Panc1 (cell line): ENCODE measurements around the gene TCTN1. TPM values are rescaled to one million over a fixed set of nuclear protein-coding genes. Genes with fewer than 3 reads are reported as not detected.
A peak's percentile ranks its signal among the peaks of the same experiment; 100 is the strongest.

ENCODE experiments used
- ATAC-seq: fragments of 200-7000 bp; cut with Tn5 transposase; 2 replicates; pipeline ENCODE4 v1.9.1; 2020; ENCODE audit warnings: mild to moderate bottlenecking, moderate library complexity
- BruUV-seq: library from RNA; stranded (reverse); fragments of 400-500 nt; replicated peaks from 2 replicates; lab custom pipeline; 2021; lab: Mats Ljungman, UMichigan
- CTCF ChIA-PET: fragments of 300-600 bp; sonication (Branson Sonifier 250); formaldehyde crosslinking; loops from one replicate; lab custom pipeline; 2022; ENCODE audit warnings: antibody characterized with exemption; lab: Charles Lee
- POLR2A ChIA-PET: fragments of 300-600 bp; sonication (Branson Sonifier 250); formaldehyde crosslinking; loops from one replicate; lab custom pipeline; 2022; ENCODE audit warnings: antibody characterized with exemption; lab: Charles Lee
- DNase-seq: peaks from one replicate; pipeline ENCODE4 v3.0.0-alpha.2; 2010; ENCODE audit warnings: low read depth, low spot score
- H3K27ac ChIP-seq: 2 replicates; pipeline ENCODE4 v1.5.1; 2011; ENCODE audit warnings: mild to moderate bottlenecking, low read length, inconsistent platforms
- H3K27me3 ChIP-seq: fragments of 200-500 bp; sonication (Bioruptor generic); 2 replicates; pipeline ENCODE4 v1.6.0; 2014; ENCODE audit warnings: low read length, inconsistent platforms; ENCODE audit not compliant: control insufficient read depth, insufficient read depth
- H3K36me3 ChIP-seq: fragments of 200-500 bp; sonication (Bioruptor generic); 2 replicates; pipeline ENCODE4 v1.5.1; 2014; ENCODE audit warnings: inconsistent platforms, mild to moderate bottlenecking, low read length, moderate library complexity; ENCODE audit not compliant: control insufficient read depth, insufficient read depth
- H3K4me1 ChIP-seq: 2 replicates; pipeline ENCODE4 v1.5.1; 2011; ENCODE audit warnings: inconsistent platforms, mild to moderate bottlenecking, low read length, moderate library complexity; ENCODE audit not compliant: control insufficient read depth, insufficient read depth
- H3K4me3 ChIP-seq, 2 experiments: 2 replicates each; pipeline ENCODE4 v1.5.1; 2011 to 2012; ENCODE audit warnings: low read depth in 2 of 2, low read length in 2 of 2, mild to moderate bottlenecking in 2 of 2, inconsistent platforms in 1 of 2, moderate library complexity in 1 of 2
- H3K9me3 ChIP-seq: fragments of 200-500 bp; sonication (Bioruptor generic); 2 replicates; pipeline ENCODE4 v1.5.1; 2014; ENCODE audit warnings: low read depth, mild to moderate bottlenecking, inconsistent platforms, low read length, moderate library complexity; ENCODE audit not compliant: control insufficient read depth, insufficient read depth
- CTCF ChIP-seq: fragments of 450-650 bp; IDR thresholded peaks from 2 replicates; pipeline ENCODE4 v1.5.1; 2017; ENCODE audit warnings: mild to moderate bottlenecking
- POLR2AphosphoS5 ChIP-seq: IDR thresholded peaks from 2 replicates; pipeline ENCODE4 v1.6.1; 2012; ENCODE audit warnings: mild to moderate bottlenecking, low read depth, low read length, moderate library complexity
- SIN3A ChIP-seq: IDR thresholded peaks from 2 replicates; pipeline ENCODE4 v1.6.1; 2012; ENCODE audit warnings: low read depth, mild to moderate bottlenecking, low read length, moderate library complexity, borderline replicate concordance; ENCODE audit not compliant: insufficient read depth
- TCF7L2 ChIP-seq: IDR thresholded peaks from 2 replicates; pipeline ENCODE4 v1.6.1; 2011; ENCODE audit warnings: mild to moderate bottlenecking, low read depth, low read length, inconsistent platforms
- in situ Hi-C: cut with HindIII; loops from 2 replicates; pipeline ENCODE4 v1.10.0; 2016; ENCODE audit warnings: low sequenced_read_pairs, low pct_unique_long_range_greater_than_20kb
- intact Hi-C: fragments of 100-400 bp; cut with micrococcal nuclease; formaldehyde crosslinking; loops from one replicate; pipeline ENCODE4 v1.10.0; 2022; ENCODE audit not compliant: unreplicated experiment
- total RNA-seq: library from RNA; stranded (reverse); gene quantifications from one replicate; pipeline ENCODE4 v1.2.1, GENCODE V29; 2021; ENCODE audit not compliant: unreplicated experiment
- TF ChIP-seq, protein P1 (sequence below), 2 experiments: IDR thresholded peaks; 2 replicates each; pipeline ENCODE4 v1.6.1; 2011 to 2012; ENCODE audit warnings: low read depth in 2 of 2, control low read depth in 1 of 2, low read length in 1 of 2, mild to moderate bottlenecking in 1 of 2, moderate library complexity in 1 of 2; ENCODE audit not compliant: insufficient read depth in 1 of 2

The TCTN1 gene
- total RNA-seq, 1 experiment from 2014 or later = 28.5 TPM

GRCh38 chr12:110582276-110583136 is 31.4 kb upstream of the TCTN1 start:
- Histone ChIP-seq H3K27me3 (no peaks in the 10 kb centered on the region), H3K36me3 (no peaks in the 10 kb centered on the region; the same call in 1 of the 2 replicates), H3K4me3 (peak overlapping the region; percentile 77 to 89), H3K27ac (peak overlapping the region; percentile 72), H3K4me1 (peaks cover 27% of the 10 kb centered on the region), H3K9me3 (no peaks in the 10 kb centered on the region)
- TF ChIP-seq SIN3A (no peak), POLR2AphosphoS5 (no peak), CTCF (no peak), TCF7L2 (no peak)
- TF ChIP-seq, protein P1, sequence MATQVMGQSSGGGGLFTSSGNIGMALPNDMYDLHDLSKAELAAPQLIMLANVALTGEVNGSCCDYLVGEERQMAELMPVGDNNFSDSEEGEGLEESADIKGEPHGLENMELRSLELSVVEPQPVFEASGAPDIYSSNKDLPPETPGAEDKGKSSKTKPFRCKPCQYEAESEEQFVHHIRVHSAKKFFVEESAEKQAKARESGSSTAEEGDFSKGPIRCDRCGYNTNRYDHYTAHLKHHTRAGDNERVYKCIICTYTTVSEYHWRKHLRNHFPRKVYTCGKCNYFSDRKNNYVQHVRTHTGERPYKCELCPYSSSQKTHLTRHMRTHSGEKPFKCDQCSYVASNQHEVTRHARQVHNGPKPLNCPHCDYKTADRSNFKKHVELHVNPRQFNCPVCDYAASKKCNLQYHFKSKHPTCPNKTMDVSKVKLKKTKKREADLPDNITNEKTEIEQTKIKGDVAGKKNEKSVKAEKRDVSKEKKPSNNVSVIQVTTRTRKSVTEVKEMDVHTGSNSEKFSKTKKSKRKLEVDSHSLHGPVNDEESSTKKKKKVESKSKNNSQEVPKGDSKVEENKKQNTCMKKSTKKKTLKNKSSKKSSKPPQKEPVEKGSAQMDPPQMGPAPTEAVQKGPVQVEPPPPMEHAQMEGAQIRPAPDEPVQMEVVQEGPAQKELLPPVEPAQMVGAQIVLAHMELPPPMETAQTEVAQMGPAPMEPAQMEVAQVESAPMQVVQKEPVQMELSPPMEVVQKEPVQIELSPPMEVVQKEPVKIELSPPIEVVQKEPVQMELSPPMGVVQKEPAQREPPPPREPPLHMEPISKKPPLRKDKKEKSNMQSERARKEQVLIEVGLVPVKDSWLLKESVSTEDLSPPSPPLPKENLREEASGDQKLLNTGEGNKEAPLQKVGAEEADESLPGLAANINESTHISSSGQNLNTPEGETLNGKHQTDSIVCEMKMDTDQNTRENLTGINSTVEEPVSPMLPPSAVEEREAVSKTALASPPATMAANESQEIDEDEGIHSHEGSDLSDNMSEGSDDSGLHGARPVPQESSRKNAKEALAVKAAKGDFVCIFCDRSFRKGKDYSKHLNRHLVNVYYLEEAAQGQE (IDR thresholded peaks at IDR 0.05; ENCODE audit: insufficient read depth in 1 of 2, low read depth in 2 of 2, low read length in 1 of 2) = no peak
- BruUV-seq = no TSS peak
- no peak for DNase-seq
- peak; percentile 72 for ATAC-seq
- POLR2A ChIA-PET = no interaction called here
- CTCF ChIA-PET = no interaction called here
- intact Hi-C loops (no loop called here), in situ Hi-C loops (no loop called here)

GRCh38 chr12:110583137-110584059 is 30.5 kb upstream of the TCTN1 start, which contains the start of gene PPTC7:
TSS of gene PPTC7 (minus strand) at chr12:110583318. CDS start at chr12:110583031, 287 bp downstream.
- intact Hi-C loops = no loop called here
- BruUV-seq = no TSS peak
- TF ChIP-seq CTCF = no peak
- TF ChIP-seq POLR2AphosphoS5 = peak; percentile 77
- TF ChIP-seq SIN3A = no peak; the same call in 1 of the 2 replicates
- TF ChIP-seq, protein P1 (IDR thresholded peaks at IDR 0.05; ENCODE audit: insufficient read depth in 1 of 2, low read depth in 2 of 2, low read length in 1 of 2) = no peak

More at GRCh38 chr12:110583137-110584059, 30.5 kb upstream of the TCTN1 start, which contains the start of gene PPTC7:
- ChIA-PET CTCF (no interaction called here), POLR2A (no interaction called here)
- no peaks in the 10 kb centered on the region; the same call in 1 of the 2 replicates for H3K36me3 ChIP-seq
- H3K27ac ChIP-seq = peak within 1 kb of the TSS; percentile 72
- DNase-seq (peak; percentile 75), ATAC-seq (peak; percentile 99)
- no peaks in the 10 kb centered on the region for H3K27me3 ChIP-seq
- peaks cover 18% of the 10 kb centered on the region for H3K4me1 ChIP-seq
- H3K9me3 ChIP-seq = no peaks in the 10 kb centered on the region
- in situ Hi-C loops = no loop called here
- peak within 1 kb of the TSS; percentile 77 to 89 for H3K4me3 ChIP-seq
